Gastrocnemius medialis (tissue), 4 donors: ENCODE data around the gene UCHL3. TPM values are rescaled to one million over a fixed set of nuclear protein-coding genes. Genes with fewer than 3 reads are reported as not detected.

Experiments
- ATAC-seq, 2 donors: fragments of 150-250 bp; one replicate each; pipeline ENCODE4 v1.9.1; 2016
- DNase-seq, 2 donors: peaks; one replicate each; pipeline ENCODE4 v3.0.0-alpha.2; 2019
- H3K27ac ChIP-seq, 4 donors: fragments of 200-600 bp; sonication (generic); 1 replicate in 1 of 4; 2 replicates in 3 of 4; pipeline ENCODE4 v1.5.1; 2016 to 2018; ENCODE audit warnings: mild to moderate bottlenecking in 2 of 4, moderate library complexity in 1 of 4
- H3K27me3 ChIP-seq, 3 donors: fragments of 200-600 bp; sonication (generic) in 2 of 3; 1 replicate in 1 of 3; 2 replicates in 2 of 3; pipeline versions ENCODE4 v1.5.1 to v1.6.0; 2016 to 2019; ENCODE audit warnings: mild to moderate bottlenecking in 1 of 3, moderate library complexity in 1 of 3
- H3K36me3 ChIP-seq, 2 donors: fragments of 200-600 bp; sonication (generic) in 1 of 2; one replicate each; pipeline ENCODE4 v1.5.1; 2017 to 2018
- H3K4me1 ChIP-seq, 2 donors: fragments of 200-600 bp; sonication (generic) in 1 of 2; one replicate each; pipeline ENCODE4 v1.5.1; 2016 to 2017; ENCODE audit warnings: mild to moderate bottlenecking in 2 of 2
- H3K4me3 ChIP-seq, 4 donors: fragments of 200-600 bp; sonication (generic) in 3 of 4; 1 replicate in 1 of 4; 2 replicates in 3 of 4; pipeline ENCODE4 v1.5.1; 2016 to 2019; ENCODE audit warnings: mild to moderate bottlenecking in 2 of 4
- H3K9me3 ChIP-seq, 3 donors: fragments of 200-600 bp; sonication (generic) in 2 of 3; 1 replicate in 1 of 3; 2 replicates in 2 of 3; pipeline ENCODE4 v1.5.1; 2016 to 2019
- POLR2A ChIP-seq, 2 donors: fragments of 450-650 bp; IDR thresholded peaks; one replicate each; pipeline ENCODE4 v1.6.1; 2017; ENCODE audit warnings: antibody characterized with exemption in 2 of 2, mild to moderate bottlenecking in 2 of 2, moderate library complexity in 2 of 2
- in situ Hi-C, 4 donors: fragments of 200-750 bp; cut with MboI; loops; one replicate each; pipeline versions ENCODE4 v1.15.0 to v1.8.0; 2017; ENCODE audit warnings: low sequenced_read_pairs in 4 of 4
- intact Hi-C: fragments of 100-400 bp; cut with DNase I; formaldehyde crosslinking; loops from one replicate; pipeline ENCODE4 v1.15.1; 2023; ENCODE audit warnings: low total_unique reads
- total RNA-seq, 4 donors: library from RNA; depleted of rRNA; stranded (reverse); fragments of >200 nt; gene quantifications; one replicate each; pipeline versions ENCODE4 v1.1.0 to v1.2.3, GENCODE V29; 2016
- TF ChIP-seq, protein P1 (sequence below), 5 experiments: fragments of 450-650 bp in 3 of 5; fragments of 200-600 bp in 2 of 5; sonication (generic) in 2 of 5; IDR thresholded peaks in 4 of 5; conservative IDR thresholded peaks in 1 of 5; 1 replicate in 4 of 5; 2 replicates in 1 of 5; pipeline ENCODE4 v1.5.1; 2016 to 2019; ENCODE audit warnings: antibody characterized with exemption in 5 of 5, mild to moderate bottlenecking in 3 of 5, moderate library complexity in 3 of 5

The UCHL3 gene
- total RNA-seq, 4 donors from 2014 or later = 40.2 to 67.5 (median 44.2) TPM

GRCh38 chr13:75554981-75555380, 5.4 kb downstream of the UCHL3 start:
- TF ChIP-seq, protein P1, sequence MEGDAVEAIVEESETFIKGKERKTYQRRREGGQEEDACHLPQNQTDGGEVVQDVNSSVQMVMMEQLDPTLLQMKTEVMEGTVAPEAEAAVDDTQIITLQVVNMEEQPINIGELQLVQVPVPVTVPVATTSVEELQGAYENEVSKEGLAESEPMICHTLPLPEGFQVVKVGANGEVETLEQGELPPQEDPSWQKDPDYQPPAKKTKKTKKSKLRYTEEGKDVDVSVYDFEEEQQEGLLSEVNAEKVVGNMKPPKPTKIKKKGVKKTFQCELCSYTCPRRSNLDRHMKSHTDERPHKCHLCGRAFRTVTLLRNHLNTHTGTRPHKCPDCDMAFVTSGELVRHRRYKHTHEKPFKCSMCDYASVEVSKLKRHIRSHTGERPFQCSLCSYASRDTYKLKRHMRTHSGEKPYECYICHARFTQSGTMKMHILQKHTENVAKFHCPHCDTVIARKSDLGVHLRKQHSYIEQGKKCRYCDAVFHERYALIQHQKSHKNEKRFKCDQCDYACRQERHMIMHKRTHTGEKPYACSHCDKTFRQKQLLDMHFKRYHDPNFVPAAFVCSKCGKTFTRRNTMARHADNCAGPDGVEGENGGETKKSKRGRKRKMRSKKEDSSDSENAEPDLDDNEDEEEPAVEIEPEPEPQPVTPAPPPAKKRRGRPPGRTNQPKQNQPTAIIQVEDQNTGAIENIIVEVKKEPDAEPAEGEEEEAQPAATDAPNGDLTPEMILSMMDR (IDR thresholded peaks at IDR 0.05 in 4 of 5, conservative IDR thresholded peaks at IDR 0.05 in 1 of 5) = no peak
- TF ChIP-seq POLR2A (IDR thresholded peaks at IDR 0.05) = no peak
- Histone ChIP-seq H3K9me3 (no peaks in the 10 kb centered on the region), H3K36me3 (peaks cover 0 to 16% of the 10 kb centered on the region in 2 donors), H3K4me3 (no peak overlapping the region), H3K27me3 (no peaks in the 10 kb centered on the region), H3K27ac (peak overlapping the region in 2 of 4 donors; percentile 63 to 71), H3K4me1 (peaks cover 45 to 47% of the 10 kb centered on the region in 2 donors)
- in situ Hi-C loops (no loop called here), intact Hi-C loops (no loop called here)
- no peak for DNase-seq
- ATAC-seq = no peak

DNA sequence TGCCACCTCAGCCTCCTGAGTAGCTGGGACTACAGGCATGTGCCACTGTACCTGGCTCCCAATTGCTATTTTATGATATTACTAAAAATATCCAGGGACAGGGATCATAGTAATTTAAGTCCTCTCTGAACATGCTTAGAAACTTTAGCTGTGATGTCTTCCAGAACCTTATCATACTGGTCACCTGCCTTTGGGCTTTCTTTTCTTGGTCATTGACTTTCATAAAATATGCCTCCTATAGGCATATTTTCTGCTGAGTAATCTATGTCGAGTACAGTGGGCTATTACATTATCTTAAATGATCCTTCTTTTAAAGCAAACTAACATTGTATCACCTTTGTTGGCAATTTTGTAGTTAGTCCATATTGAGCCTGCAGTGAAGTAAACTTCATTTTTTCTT, 6.2 kb downstream of the UCHL3 start:
- H3K27me3 ChIP-seq = no peaks in the 10 kb centered on the region
- peaks cover 0 to 22% of the 10 kb centered on the region in 2 donors for H3K36me3 ChIP-seq
- in situ Hi-C loops = no loop called here
- TF ChIP-seq, protein P1 (IDR thresholded peaks at IDR 0.05 in 4 of 5, conservative IDR thresholded peaks at IDR 0.05 in 1 of 5) = no peak
- TF ChIP-seq POLR2A (IDR thresholded peaks at IDR 0.05) = no peak
- intact Hi-C loops = no loop called here
- no peaks in the 10 kb centered on the region for H3K9me3 ChIP-seq
- peak overlapping the region; percentile 44 to 71 (median 56) for H3K27ac ChIP-seq
- peak; percentile 61 to 63 for ATAC-seq
- peaks cover 36 to 40% of the 10 kb centered on the region in 2 donors for H3K4me1 ChIP-seq
- no peak overlapping the region for H3K4me3 ChIP-seq
- no peak for DNase-seq

DNA sequence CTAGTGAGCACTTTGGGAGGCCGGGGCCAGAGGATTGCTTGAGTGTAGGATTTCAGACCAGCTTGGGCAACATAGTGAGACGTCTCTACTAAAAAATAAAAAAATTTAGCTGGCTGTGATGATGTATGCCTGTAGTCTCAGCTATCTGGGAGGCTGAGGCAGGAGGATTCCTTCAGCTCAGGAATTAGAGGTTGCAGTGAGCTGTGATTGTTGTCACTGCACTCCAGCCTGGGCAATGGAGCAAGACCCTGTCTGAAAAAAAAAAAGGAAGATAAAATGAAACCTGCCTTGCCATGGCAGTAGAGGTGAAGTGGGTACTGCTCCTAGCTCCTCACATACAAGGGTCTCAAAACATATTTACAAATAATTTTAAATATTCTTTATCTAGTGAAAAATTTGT, 7.4 kb downstream of the UCHL3 start:
- intact Hi-C loops = no loop called here
- TF ChIP-seq, protein P1 (IDR thresholded peaks at IDR 0.05 in 4 of 5, conservative IDR thresholded peaks at IDR 0.05 in 1 of 5) = no peak
- TF ChIP-seq POLR2A (IDR thresholded peaks at IDR 0.05) = no peak
- Histone ChIP-seq H3K4me1 (peaks cover 26 to 30% of the 10 kb centered on the region in 2 donors), H3K36me3 (peaks cover 0 to 26% of the 10 kb centered on the region in 2 donors), H3K9me3 (no peaks in the 10 kb centered on the region), H3K27me3 (no peaks in the 10 kb centered on the region), H3K4me3 (no peak overlapping the region), H3K27ac (no peak overlapping the region)
- in situ Hi-C loops = no loop called here
- ATAC-seq = no peak
- no peak for DNase-seq

- Histone ChIP-seq H3K4me3 (no peak overlapping the region), H3K36me3 (peaks cover 0 to 26% of the 10 kb centered on the region in 2 donors), H3K27me3 (no peaks in the 10 kb centered on the region), H3K4me1 (peaks cover 20 to 24% of the 10 kb centered on the region in 2 donors), H3K27ac (no peak overlapping the region), H3K9me3 (no peaks in the 10 kb centered on the region)
- TF ChIP-seq, protein P1 (IDR thresholded peaks at IDR 0.05 in 4 of 5, conservative IDR thresholded peaks at IDR 0.05 in 1 of 5) = no peak
- TF ChIP-seq POLR2A (IDR thresholded peaks at IDR 0.05) = no peak
- intact Hi-C loops = no loop called here
- DNase-seq (no peak), ATAC-seq (no peak)
- in situ Hi-C loops = no loop called here
Observed at GRCh38 chr13:75558145-75558840, 8.7 kb downstream of the UCHL3 start.
